Endothelial cell of umbilical vein (primary cell): ENCODE measurements around the gene RPA1. TPM values are rescaled to one million over a fixed set of nuclear protein-coding genes. Genes with fewer than 3 reads are reported as not detected.

Experiments
- BruUV-seq: library from RNA; stranded (reverse); fragments of 400-500 nt; replicated peaks from 2 replicates; lab custom pipeline; 2021; lab: Mats Ljungman, UMichigan
- CTCF ChIA-PET: fragments of 300-600, 350-600 bp; sonication (Branson Sonifier 250); formaldehyde crosslinking; loops from one replicate; lab custom pipeline; 2021; ENCODE audit warnings: antibody characterized with exemption, inconsistent platforms; lab: Charles Lee
- POLR2A ChIA-PET: fragments of 300-600, 350-600 bp; sonication (Branson Sonifier 250); formaldehyde crosslinking; loops from one replicate; lab custom pipeline; 2021; ENCODE audit warnings: antibody characterized with exemption, inconsistent platforms; lab: Charles Lee
- DNase-seq: peaks from one replicate; pipeline ENCODE4 v3.0.0-alpha.2; 2011; ENCODE audit warnings: low read depth, low spot score
- FAIRE-seq: peaks from 2 replicates; lab custom pipeline; 2011; peaks lifted over from hg19 to GRCh38; lab: Jason Lieb, UNC
- H2AFZ ChIP-seq: 2 replicates; pipeline ENCODE4 v1.6.0; 2012; ENCODE audit warnings: low read depth, low read length, control low read depth, inconsistent platforms
- H3K27ac ChIP-seq: 2 replicates; pipeline ENCODE4 v1.5.1; 2011; ENCODE audit warnings: low read depth, mild to moderate bottlenecking, control low read depth, low read length, moderate library complexity; ENCODE audit not compliant: insufficient read depth
- H3K27me3 ChIP-seq, 2 experiments: 2 replicates each; pipeline versions ENCODE4 v1.6.0 to v1.6.1; 2011; ENCODE audit warnings: low read length in 2 of 2, mixed read lengths in 1 of 2; ENCODE audit not compliant: control insufficient read depth in 2 of 2, insufficient read depth in 2 of 2
- H3K36me3 ChIP-seq, 2 experiments: 2 replicates in 1 of 2; 3 replicates in 1 of 2; pipeline ENCODE4 v1.5.1; 2011; ENCODE audit warnings: low read length in 2 of 2, mild to moderate bottlenecking in 1 of 2, moderate library complexity in 1 of 2; ENCODE audit not compliant: control insufficient read depth in 2 of 2, insufficient read depth in 2 of 2; ENCODE audit errors: extremely low read depth in 1 of 2
- H3K4me1 ChIP-seq: 3 replicates; pipeline ENCODE4 v1.5.1; 2011; ENCODE audit warnings: mild to moderate bottlenecking, low read length; ENCODE audit not compliant: control insufficient read depth, insufficient read depth; ENCODE audit errors: extremely low read depth
- H3K4me2 ChIP-seq: 2 replicates; pipeline ENCODE4 v1.6.1; 2011; ENCODE audit warnings: low read length, control low read depth, mixed read lengths; ENCODE audit not compliant: insufficient read depth
- H3K4me3 ChIP-seq, 3 experiments: fragments of 200-600 bp in 1 of 3; sonication (generic), shearing (Covaris generic) in 1 of 3; replicated peaks in 1 of 3; 2 replicates each; pipeline ENCODE4 v1.5.1; 2011 to 2016; ENCODE audit warnings: control low read depth in 3 of 3, low read length in 3 of 3, mild to moderate bottlenecking in 2 of 3, inconsistent platforms in 1 of 3, low read depth in 1 of 3, moderate library complexity in 1 of 3; ENCODE audit not compliant: insufficient read depth in 1 of 3
- H3K79me2 ChIP-seq: 2 replicates; pipeline ENCODE4 v1.6.0; 2012; ENCODE audit warnings: low read length, inconsistent platforms; ENCODE audit not compliant: control insufficient read depth, insufficient read depth
- H3K9ac ChIP-seq: replicated peaks from 2 replicates; pipeline ENCODE3; 2011; ENCODE audit warnings: low read length, control low read depth; ENCODE audit not compliant: insufficient read depth; ENCODE audit errors: extremely low read depth
- H3K9me1 ChIP-seq: replicated peaks from 3 replicates; pipeline ENCODE4 v1.6.0; 2011; ENCODE audit warnings: mild to moderate bottlenecking, low read length; ENCODE audit not compliant: control insufficient read depth, insufficient read depth; ENCODE audit errors: extremely low read depth
- H3K9me3 ChIP-seq: replicated peaks from 2 replicates; pipeline ENCODE4 v1.5.1; 2012; ENCODE audit warnings: low read length, inconsistent platforms; ENCODE audit not compliant: control insufficient read depth, insufficient read depth
- H4K20me1 ChIP-seq: replicated peaks from 2 replicates; pipeline ENCODE3; 2011; ENCODE audit warnings: mild to moderate bottlenecking, low read length; ENCODE audit not compliant: control insufficient read depth, insufficient read depth; ENCODE audit errors: extremely low read depth
- GATA2 ChIP-seq: IDR thresholded peaks from 2 replicates; pipeline ENCODE4 v1.7.0; 2011; ENCODE audit warnings: low read depth, mild to moderate bottlenecking, moderate library complexity, mixed read lengths, low read length; ENCODE audit not compliant: insufficient read length, insufficient read depth
- MYC ChIP-seq: IDR thresholded peaks from one replicate; pipeline ENCODE4 v1.6.1; 2011; ENCODE audit warnings: mild to moderate bottlenecking, low read depth, low read length
- dilution Hi-C: fragments of 300-500 bp; cut with MboI; formaldehyde crosslinking; loops from one replicate; pipeline ENCODE4 v1.15.0; 2019; ENCODE audit warnings: low sequenced_read_pairs; ENCODE audit not compliant: extremely low pct_ligation_motif_present
- intact Hi-C: fragments of 100-400 bp; cut with micrococcal nuclease; formaldehyde crosslinking; loops from one replicate; pipeline ENCODE4 v1.10.0; 2022
- polyA plus RNA-seq, 4 experiments: library from polyadenylated mRNA; depleted of rRNA in 3 of 4; stranded (reverse) in 3 of 4; unstranded in 1 of 4; fragments of >200 nt; gene quantifications; 2 replicates each; pipeline versions ENCODE4 v1.2.1 to v1.2.3, GENCODE V29; 2011 to 2012; ENCODE audit warnings: missing spikeins in 1 of 4
- total RNA-seq: library from RNA; stranded (reverse); gene quantifications from 2 replicates; pipeline ENCODE4 v1.2.3, GENCODE V29; 2021
- TF ChIP-seq, protein P1 (sequence below), 2 donors: IDR thresholded peaks; 1 replicate in 1 of 2; 2 replicates in 1 of 2; pipeline ENCODE4 v1.5.1; 2011; ENCODE audit warnings: low read length in 2 of 2, mild to moderate bottlenecking in 2 of 2, moderate library complexity in 2 of 2, control low read depth in 1 of 2, inconsistent platforms in 1 of 2, low read depth in 1 of 2; ENCODE audit not compliant: insufficient read depth in 1 of 2; ENCODE audit errors: extremely low read depth in 1 of 2

The RPA1 gene
- total and polyA plus RNA-seq, 2 donors (not counting 3 experiments of a cell fraction or from before 2014, with no cell fraction given), result 50.5 to 123 TPM

DNA sequence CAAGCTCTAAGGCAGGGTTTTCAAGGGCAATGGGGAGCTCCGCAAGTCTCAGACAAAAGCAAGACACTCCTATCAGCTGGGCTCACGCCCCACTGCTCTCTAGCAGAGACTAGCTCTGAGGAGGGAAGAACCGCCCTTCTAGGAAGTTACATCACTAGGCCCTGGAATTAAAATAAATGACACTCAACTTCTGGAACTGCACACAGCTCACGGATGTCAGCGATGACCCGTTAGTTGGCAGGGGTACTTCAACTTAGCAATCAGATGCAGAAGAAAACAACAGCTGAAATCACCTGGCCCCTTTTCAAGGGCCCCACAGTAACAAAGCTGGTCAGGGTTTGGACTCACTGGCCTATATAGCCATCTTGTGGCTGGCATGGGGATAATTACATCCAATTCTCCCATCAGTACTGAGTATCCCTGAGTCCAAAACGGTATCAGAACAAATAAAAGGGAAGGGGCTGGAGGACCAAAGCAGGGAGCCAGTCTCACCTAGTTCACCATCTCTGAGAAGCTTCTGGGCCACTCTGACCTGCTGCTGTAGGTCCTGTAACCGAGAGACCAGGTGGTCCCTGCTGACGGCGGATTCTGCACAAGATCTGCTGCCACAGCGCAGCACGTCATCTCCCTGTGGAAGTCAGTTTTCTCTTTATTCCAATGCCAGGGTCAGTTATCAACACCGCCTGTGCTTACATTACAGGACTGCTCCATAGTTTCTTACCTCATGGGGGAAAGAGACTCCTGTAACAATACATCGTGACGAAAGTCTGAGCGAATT lies 45.8 kb upstream of the RPA1 start:
- CTCF ChIA-PET, result interaction anchor here (0.8 to 8.8 kb wide), 29 partner anchors 10 to 210 kb away, joined by 3 to 262 read pairs (median 5); partner anchors contain the start of genes SERPINF1 and WDR81
- H3K4me1 ChIP-seq, result peaks cover 21% of the 10 kb centered on the region
- no peak overlapping the region for H3K4me2 ChIP-seq
- H3K27ac ChIP-seq, result peak overlapping the region; percentile 19
- peaks cover 2% of the 10 kb centered on the region in 2 experiments for H3K36me3 ChIP-seq
- no peak overlapping the region for H3K4me3 ChIP-seq
- POLR2A ChIA-PET, result interaction anchor here (0.6 to 2.8 kb wide), 3 partner anchors 62 to 71 kb away, joined by 3 to 16 read pairs (median 4); no protein-coding TSS in a partner anchor
- BruUV-seq, result no TSS peak
- TF ChIP-seq MYC (no peak), GATA2 (no peak)
- TF ChIP-seq, protein P1, sequence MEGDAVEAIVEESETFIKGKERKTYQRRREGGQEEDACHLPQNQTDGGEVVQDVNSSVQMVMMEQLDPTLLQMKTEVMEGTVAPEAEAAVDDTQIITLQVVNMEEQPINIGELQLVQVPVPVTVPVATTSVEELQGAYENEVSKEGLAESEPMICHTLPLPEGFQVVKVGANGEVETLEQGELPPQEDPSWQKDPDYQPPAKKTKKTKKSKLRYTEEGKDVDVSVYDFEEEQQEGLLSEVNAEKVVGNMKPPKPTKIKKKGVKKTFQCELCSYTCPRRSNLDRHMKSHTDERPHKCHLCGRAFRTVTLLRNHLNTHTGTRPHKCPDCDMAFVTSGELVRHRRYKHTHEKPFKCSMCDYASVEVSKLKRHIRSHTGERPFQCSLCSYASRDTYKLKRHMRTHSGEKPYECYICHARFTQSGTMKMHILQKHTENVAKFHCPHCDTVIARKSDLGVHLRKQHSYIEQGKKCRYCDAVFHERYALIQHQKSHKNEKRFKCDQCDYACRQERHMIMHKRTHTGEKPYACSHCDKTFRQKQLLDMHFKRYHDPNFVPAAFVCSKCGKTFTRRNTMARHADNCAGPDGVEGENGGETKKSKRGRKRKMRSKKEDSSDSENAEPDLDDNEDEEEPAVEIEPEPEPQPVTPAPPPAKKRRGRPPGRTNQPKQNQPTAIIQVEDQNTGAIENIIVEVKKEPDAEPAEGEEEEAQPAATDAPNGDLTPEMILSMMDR (IDR thresholded peaks at IDR 0.05; ENCODE audit: extremely low read depth in 1 of 2, insufficient read depth in 1 of 2, low read depth in 1 of 2, low read length in 2 of 2), result peak; percentile 49 to 63
- H2AFZ ChIP-seq, result no peak overlapping the region
- no peak overlapping the region for H3K9ac ChIP-seq
- peak; percentile 80 for DNase-seq
- peak; percentile 79 for FAIRE-seq
- H3K9me3 ChIP-seq, result no peaks in the 10 kb centered on the region
- H4K20me1 ChIP-seq, result no peaks in the 10 kb centered on the region
- no peaks in the 10 kb centered on the region for H3K27me3 ChIP-seq
- no peaks in the 10 kb centered on the region for H3K9me1 ChIP-seq
- H3K79me2 ChIP-seq, result no peaks in the 10 kb centered on the region
- intact Hi-C loops (loop anchor here (1.0 kb wide), 2 partner anchors 64 to 115 kb away; no protein-coding TSS in a partner anchor), dilution Hi-C loops (no loop called here)
